Mesenchymal stem cell (in vitro differentiated cells and primary cell): ENCODE data around the gene SRRD.

Experiments
- DNase-seq: peaks from one replicate; pipeline ENCODE4 v3.0.0-alpha.2; 2013
- H2AFZ ChIP-seq: one replicate; pipeline ENCODE4 v1.6.1; 2013; ENCODE audit warnings: low read depth, mild to moderate bottlenecking, control low read depth, inconsistent platforms, low read length, moderate library complexity
- H2AK5ac ChIP-seq: 2 replicates; pipeline ENCODE4 v1.6.1; 2013; ENCODE audit warnings: low read length, moderate library complexity, mild to moderate bottlenecking, inconsistent platforms; ENCODE audit not compliant: severe bottlenecking
- H2BK120ac ChIP-seq: one replicate; pipeline ENCODE4 v1.6.1; 2013; ENCODE audit warnings: low read depth, mild to moderate bottlenecking, inconsistent platforms, low read length, moderate library complexity
- H2BK12ac ChIP-seq, 2 experiments: one replicate each; pipeline ENCODE4 v1.6.1; 2013; ENCODE audit warnings: inconsistent platforms in 2 of 2, low read length in 2 of 2, mild to moderate bottlenecking in 2 of 2, moderate library complexity in 2 of 2, control low read depth in 1 of 2
- H2BK15ac ChIP-seq: one replicate; pipeline ENCODE4 v1.6.1; 2013; ENCODE audit warnings: mild to moderate bottlenecking, low read depth, inconsistent platforms; ENCODE audit not compliant: poor library complexity, severe bottlenecking
- H2BK5ac ChIP-seq: 2 replicates; pipeline ENCODE4 v1.6.1; 2013; ENCODE audit warnings: low read depth, mild to moderate bottlenecking, low read length, control low read depth, inconsistent platforms; ENCODE audit not compliant: poor library complexity, severe bottlenecking
- H3K14ac ChIP-seq, 2 experiments: one replicate each; pipeline ENCODE4 v1.6.1; 2013; ENCODE audit warnings: inconsistent platforms in 2 of 2, low read length in 2 of 2, control low read depth in 1 of 2, mild to moderate bottlenecking in 1 of 2, moderate library complexity in 1 of 2
- H3K18ac ChIP-seq, 2 experiments: one replicate each; pipeline ENCODE4 v1.6.1; 2013; ENCODE audit warnings: inconsistent platforms in 2 of 2, low read length in 2 of 2, control low read depth in 1 of 2, low read depth in 1 of 2, mild to moderate bottlenecking in 1 of 2
- H3K23ac ChIP-seq, 2 experiments: one replicate each; pipeline ENCODE4 v1.6.1; 2013; ENCODE audit warnings: inconsistent platforms in 2 of 2, low read length in 2 of 2, mild to moderate bottlenecking in 2 of 2, moderate library complexity in 2 of 2, control low read depth in 1 of 2
- H3K27ac ChIP-seq: 2 replicates; pipeline ENCODE4 v1.5.1; 2013; ENCODE audit warnings: mild to moderate bottlenecking, moderate library complexity, low read length, control low read depth, inconsistent platforms; ENCODE audit not compliant: poor library complexity, severe bottlenecking
- H3K27me3 ChIP-seq, 2 experiments: 2 replicates each; pipeline versions ENCODE4 v1.6.1 to v1.7.0; 2013; ENCODE audit warnings: low read length in 2 of 2, mild to moderate bottlenecking in 2 of 2, moderate library complexity in 2 of 2, control low read depth in 1 of 2, inconsistent platforms in 1 of 2; ENCODE audit not compliant: control insufficient read depth in 1 of 2, insufficient read depth in 1 of 2
- H3K36me3 ChIP-seq, 2 experiments: 2 replicates each; pipeline versions ENCODE4 v1.6.1 to v1.7.0; 2013; ENCODE audit warnings: low read length in 2 of 2, control low read depth in 1 of 2, inconsistent platforms in 1 of 2, low read depth in 1 of 2, mild to moderate bottlenecking in 1 of 2; ENCODE audit not compliant: insufficient read depth in 2 of 2, control insufficient read depth in 1 of 2
- H3K4ac ChIP-seq, 2 experiments: one replicate each; pipeline ENCODE4 v1.6.1; 2013; ENCODE audit warnings: inconsistent platforms in 2 of 2, low read length in 2 of 2, mild to moderate bottlenecking in 2 of 2, moderate library complexity in 2 of 2, control low read depth in 1 of 2, low read depth in 1 of 2
- H3K4me1 ChIP-seq: 2 replicates; pipeline ENCODE4 v1.6.1; 2013; ENCODE audit warnings: low read depth, low read length, control low read depth; ENCODE audit not compliant: control insufficient read depth, insufficient read depth
- H3K4me2 ChIP-seq: 2 replicates; pipeline ENCODE4 v1.6.1; 2013; ENCODE audit warnings: low read length, mild to moderate bottlenecking, inconsistent platforms; ENCODE audit not compliant: poor library complexity, severe bottlenecking
- H3K4me3 ChIP-seq, 2 experiments: 2 replicates each; pipeline versions ENCODE4 v1.5.1 to v1.7.0; 2013; ENCODE audit warnings: low read length in 2 of 2, mild to moderate bottlenecking in 2 of 2, control low read depth in 1 of 2, low read depth in 1 of 2; ENCODE audit not compliant: insufficient read depth in 1 of 2
- H3K79me1 ChIP-seq: replicated peaks from 2 replicates; pipeline ENCODE4 v1.6.1; 2013; ENCODE audit warnings: mild to moderate bottlenecking, control low read depth, low read length, inconsistent platforms; ENCODE audit not compliant: poor library complexity, severe bottlenecking
- H3K9ac ChIP-seq: 2 replicates; pipeline ENCODE4 v1.7.0; 2013; ENCODE audit warnings: mild to moderate bottlenecking, low read length, moderate library complexity
- H3K9me3 ChIP-seq: 2 replicates; pipeline ENCODE4 v1.7.0; 2013; ENCODE audit warnings: mild to moderate bottlenecking, low read length; ENCODE audit not compliant: control insufficient read depth
- H4K8ac ChIP-seq: one replicate; pipeline ENCODE4 v1.6.1; 2013; ENCODE audit warnings: inconsistent platforms, mild to moderate bottlenecking, low read length, moderate library complexity
- H4K91ac ChIP-seq: one replicate; pipeline ENCODE4 v1.6.1; 2013; ENCODE audit warnings: mild to moderate bottlenecking, low read length, inconsistent platforms
- WGBS: methylation state at CpG from one replicate; pipeline ENCODE4 v1.1.7; 2013; ENCODE audit warnings: mixed read lengths; 5-methylcytosine and 5-hydroxymethylcytosine counted together

SRRD gene

GRCh38 chr22:26452236-26453016 lies 31.3 kb upstream of the SRRD start:
- no peak overlapping the region for H4K91ac ChIP-seq
- H3K4ac ChIP-seq: no peak overlapping the region
- no peaks in the 10 kb centered on the region for H3K9me3 ChIP-seq
- no peak for DNase-seq
- no peak overlapping the region for H3K23ac ChIP-seq
- no peak overlapping the region for H3K4me3 ChIP-seq
- peaks cover 48 to 63% of the 10 kb centered on the region in 2 experiments for H3K36me3 ChIP-seq
- no peak overlapping the region for H3K18ac ChIP-seq
- no peaks in the 10 kb centered on the region for H3K27me3 ChIP-seq
- H3K27ac ChIP-seq: no peak overlapping the region
- no peak overlapping the region for H2BK120ac ChIP-seq
- H2BK5ac ChIP-seq: no peak overlapping the region
- H3K79me1 ChIP-seq: peaks cover 18% of the 10 kb centered on the region
- no peak overlapping the region for H2AFZ ChIP-seq
- H3K4me2 ChIP-seq: no peak overlapping the region
- no peak overlapping the region for H3K9ac ChIP-seq
- H4K8ac ChIP-seq: no peak overlapping the region
- H3K4me1 ChIP-seq: no peaks in the 10 kb centered on the region
- no peak overlapping the region for H2BK15ac ChIP-seq
- no peak overlapping the region for H3K14ac ChIP-seq
- H2BK12ac ChIP-seq: no peak overlapping the region
- 96% methylated on average over 23 of the region's 23 CpGs for WGBS
- no peak overlapping the region for H2AK5ac ChIP-seq

DNA sequence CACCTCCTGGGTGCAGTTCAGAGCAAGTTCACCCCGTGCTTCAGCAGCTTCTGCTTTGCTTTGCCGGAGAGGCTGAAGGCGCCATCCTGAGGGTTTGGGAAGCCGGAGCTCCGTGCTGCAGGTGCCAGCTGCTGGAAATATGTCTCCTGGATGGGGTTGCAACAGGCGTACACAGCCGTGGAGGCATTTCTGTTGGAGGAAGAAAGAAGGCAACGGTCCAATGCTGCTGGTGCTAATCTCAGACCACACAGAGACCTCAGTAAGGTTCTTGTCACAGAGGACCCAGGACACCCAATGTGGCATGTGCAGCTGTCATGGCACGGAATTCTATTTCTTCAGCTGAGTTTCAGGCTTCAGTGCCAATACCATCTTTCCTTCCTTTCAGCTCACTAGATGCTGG lies 30.5 kb upstream of the SRRD start:
- H3K4me1 ChIP-seq: no peaks in the 10 kb centered on the region
- no peak overlapping the region for H3K14ac ChIP-seq
- H2AK5ac ChIP-seq: no peak overlapping the region
- no peak overlapping the region for H2BK15ac ChIP-seq
- DNase-seq: no peak
- no peak overlapping the region for H3K4me2 ChIP-seq
- H3K27me3 ChIP-seq: no peaks in the 10 kb centered on the region
- H3K23ac ChIP-seq: no peak overlapping the region
- no peak overlapping the region for H3K4me3 ChIP-seq
- no peak overlapping the region for H2AFZ ChIP-seq
- H3K9me3 ChIP-seq: no peaks in the 10 kb centered on the region
- H3K27ac ChIP-seq: no peak overlapping the region
- no peak overlapping the region for H4K8ac ChIP-seq
- peaks cover 56 to 71% of the 10 kb centered on the region in 2 experiments for H3K36me3 ChIP-seq
- H2BK12ac ChIP-seq: no peak overlapping the region
- no peak overlapping the region for H2BK120ac ChIP-seq
- peaks cover 25% of the 10 kb centered on the region for H3K79me1 ChIP-seq
- WGBS: 95% methylated on average over 9 of the region's 9 CpGs
- H3K4ac ChIP-seq: no peak overlapping the region
- no peak overlapping the region for H3K18ac ChIP-seq
- no peak overlapping the region for H4K91ac ChIP-seq
- no peak overlapping the region for H3K9ac ChIP-seq
- H2BK5ac ChIP-seq: no peak overlapping the region

GRCh38 chr22:26453812-26454500 lies 29.7 kb upstream of the SRRD start:
- H3K27ac ChIP-seq: no peak overlapping the region
- no peaks in the 10 kb centered on the region for H3K4me1 ChIP-seq
- WGBS: 92% methylated on average over 4 of the region's 5 CpGs
- H3K4ac ChIP-seq: no peak overlapping the region
- H2BK120ac ChIP-seq: no peak overlapping the region
- no peak overlapping the region for H3K4me3 ChIP-seq
- no peak overlapping the region for H3K9ac ChIP-seq
- no peak overlapping the region for H3K4me2 ChIP-seq
- H3K79me1 ChIP-seq: peaks cover 29% of the 10 kb centered on the region
- H4K8ac ChIP-seq: no peak overlapping the region
- no peaks in the 10 kb centered on the region for H3K9me3 ChIP-seq
- no peaks in the 10 kb centered on the region for H3K27me3 ChIP-seq
- H4K91ac ChIP-seq: no peak overlapping the region
- H2BK12ac ChIP-seq: no peak overlapping the region
- no peak overlapping the region for H3K18ac ChIP-seq
- H2BK15ac ChIP-seq: no peak overlapping the region
- H2BK5ac ChIP-seq: no peak overlapping the region
- DNase-seq: no peak
- H3K14ac ChIP-seq: no peak overlapping the region
- H2AK5ac ChIP-seq: no peak overlapping the region
- no peak overlapping the region for H2AFZ ChIP-seq
- peaks cover 60 to 79% of the 10 kb centered on the region in 2 experiments for H3K36me3 ChIP-seq
- no peak overlapping the region for H3K23ac ChIP-seq

- Histone ChIP-seq H3K27ac (no peak overlapping the region), H3K9ac (no peak overlapping the region), H2AK5ac (no peak overlapping the region), H3K18ac (no peak overlapping the region), H2BK12ac (no peak overlapping the region), H3K23ac (no peak overlapping the region), H3K4me1 (peaks cover 2% of the 10 kb centered on the region), H3K36me3 (peaks cover 46 to 72% of the 10 kb centered on the region in 2 experiments), H3K4me2 (no peak overlapping the region), H4K8ac (no peak overlapping the region), H2BK120ac (no peak overlapping the region), H3K27me3 (no peaks in the 10 kb centered on the region), H2BK5ac (no peak overlapping the region), H4K91ac (peak overlapping the region; percentile 36), H2AFZ (no peak overlapping the region), H3K79me1 (peaks cover 33% of the 10 kb centered on the region), H3K9me3 (no peaks in the 10 kb centered on the region), H3K4ac (no peak overlapping the region), H3K14ac (no peak overlapping the region), H2BK15ac (no peak overlapping the region), H3K4me3 (no peak overlapping the region)
- no peak for DNase-seq
- 97% methylated on average over 26 of the region's 26 CpGs for WGBS
Observed at GRCh38 chr22:26457661-26458272, 25.9 kb upstream of the SRRD start.
